ENCODE measurements around the gene WDR55. TPM values are rescaled to one million over a fixed set of nuclear protein-coding genes. Genes with fewer than 3 reads are reported as not detected.

Gene WDR55, protein sequence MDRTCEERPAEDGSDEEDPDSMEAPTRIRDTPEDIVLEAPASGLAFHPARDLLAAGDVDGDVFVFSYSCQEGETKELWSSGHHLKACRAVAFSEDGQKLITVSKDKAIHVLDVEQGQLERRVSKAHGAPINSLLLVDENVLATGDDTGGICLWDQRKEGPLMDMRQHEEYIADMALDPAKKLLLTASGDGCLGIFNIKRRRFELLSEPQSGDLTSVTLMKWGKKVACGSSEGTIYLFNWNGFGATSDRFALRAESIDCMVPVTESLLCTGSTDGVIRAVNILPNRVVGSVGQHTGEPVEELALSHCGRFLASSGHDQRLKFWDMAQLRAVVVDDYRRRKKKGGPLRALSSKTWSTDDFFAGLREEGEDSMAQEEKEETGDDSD
- total RNA-seq (2022; extraction: Qiagen RNA extraction), result 27.2 to 34.7 TPM (median 29.0 TPM) in 5 replicates

GRCh38 chr5:140664359-140665119, at the start of gene WDR55:
WDR55 (plus strand) TSS chr5:140664904; CDS start chr5:140664913, 9 bp downstream.

DNA sequence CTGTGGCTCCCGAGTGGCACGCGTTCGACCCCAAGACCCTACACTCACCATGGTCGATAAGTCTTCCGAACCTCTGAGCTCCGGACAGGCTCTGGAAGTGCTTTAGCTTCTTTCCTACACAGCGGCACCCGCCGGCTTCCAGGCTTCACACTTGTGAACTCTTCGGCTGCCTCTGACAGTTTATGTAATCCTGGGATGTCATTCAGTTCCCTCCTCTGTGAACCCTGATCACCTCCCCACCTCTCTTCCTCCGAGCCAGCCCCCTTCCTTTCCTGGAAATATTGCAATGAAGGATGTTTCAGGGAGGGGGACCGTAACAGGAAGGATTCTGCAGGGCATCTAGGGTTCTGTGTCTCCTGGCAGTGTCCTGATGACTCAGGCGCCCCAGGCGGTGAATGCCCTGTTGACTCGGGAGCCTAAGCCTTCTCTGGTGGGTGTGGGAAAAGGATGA, 31.7 kb upstream of the WDR55 start, which contains the start of gene CD14:
CD14 (minus strand) TSS at position 155 of the 451 bp plus-strand sequence; CDS start at position 51, 104 bp downstream.

GRCh38 chr5:140639148-140639981, 25.3 kb upstream of the WDR55 start, which contains the start of gene TMCO6:
TMCO6 (plus strand) TSS chr5:140639451; CDS start chr5:140639528, 77 bp downstream.

DNA sequence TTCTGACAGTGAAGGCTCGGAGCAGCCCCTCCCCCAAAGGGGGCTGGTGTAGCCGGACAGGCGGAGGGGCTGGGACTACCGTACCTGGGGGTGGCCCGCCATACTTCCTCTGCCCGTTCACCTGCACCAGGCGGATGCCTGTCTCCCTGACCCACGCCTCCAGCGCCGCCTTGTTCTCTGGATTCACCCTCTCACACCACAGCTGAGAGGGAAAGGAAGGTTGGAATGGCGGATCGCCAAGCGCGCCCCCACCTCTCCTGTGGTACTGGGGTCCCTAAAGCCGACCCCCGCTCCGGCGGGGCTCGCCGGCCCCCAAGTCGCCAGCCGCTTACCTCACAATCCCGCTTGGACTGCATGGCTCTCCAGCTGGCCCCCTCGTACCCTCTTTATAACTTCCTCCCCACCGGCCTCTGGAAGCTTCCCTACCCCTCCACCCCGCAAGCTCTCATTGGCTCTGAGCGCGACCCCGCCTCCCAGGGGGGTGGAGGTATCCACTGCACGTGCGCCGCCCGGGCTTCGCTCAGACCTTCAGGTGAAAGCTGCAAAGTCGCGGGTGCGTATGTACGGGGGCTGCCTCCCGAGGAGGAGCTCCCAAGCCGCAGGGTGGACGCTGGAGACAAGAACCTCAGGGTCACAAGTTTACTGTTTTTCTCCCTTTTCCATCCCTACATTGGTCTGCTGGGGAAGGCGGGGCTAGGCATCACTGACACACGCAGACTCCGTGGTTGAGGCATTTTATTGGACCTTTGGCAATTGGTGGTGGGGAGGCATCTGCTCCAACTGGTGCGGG, 8.7 kb downstream of the WDR55 start, which contains the start of gene DND1:
DND1 (minus strand) TSS at position 390 of the 790 bp plus-strand sequence; CDS start at position 356, 34 bp downstream.

GRCh38 chr5:140690941-140691924, 26.5 kb downstream of the WDR55 start, which contains the start of the genes HARS1 and HARS2:
HARS1 (minus strand) TSS chr5:140691370; CDS start chr5:140691304, 66 bp downstream.
HARS2 (plus strand) TSS chr5:140691455; CDS start chr5:140691649, 194 bp downstream.

GRCh38 chr5:140700177-140701144, 35.8 kb downstream of the WDR55 start, which contains the start of gene ZMAT2:
ZMAT2 (plus strand) TSS chr5:140700447; CDS start chr5:140700461, 14 bp downstream.

Other genes with a start within 250 kb of the WDR55 start
- gene EIF4EBP3, start 117.2 kb upstream of the WDR55 start, total RNA-seq (2022; extraction: Qiagen RNA extraction), result 0.39 to 3.0 TPM (median 1.8 TPM) in 5 replicates
- 32.5 to 53.2 TPM (median 46.8 TPM) in 5 replicates for gene SRA1, start 107.4 kb upstream of the WDR55 start, total RNA-seq (2022; extraction: Qiagen RNA extraction)
- 5.3 to 7.1 TPM (median 6.4 TPM) in 5 replicates for gene APBB3, start 100.3 kb upstream of the WDR55 start, total RNA-seq (2022; extraction: Qiagen RNA extraction)
- 73.1 to 91.2 TPM (median 80.5 TPM) in 5 replicates for gene SLC35A4, start 100.1 kb upstream of the WDR55 start, total RNA-seq (2022; extraction: Qiagen RNA extraction)
- 3.3 to 4.5 TPM (median 4.1 TPM) in 5 replicates for gene CD14, start 31.7 kb upstream of the WDR55 start, total RNA-seq (2022; extraction: Qiagen RNA extraction)
- 9.2 to 12.7 TPM (median 12.2 TPM) in 5 replicates for gene TMCO6, start 25.5 kb upstream of the WDR55 start, total RNA-seq (2022; extraction: Qiagen RNA extraction)
- 84.6 to 130 TPM (median 123 TPM) in 5 replicates for gene NDUFA2, start 17.3 kb upstream of the WDR55 start, total RNA-seq (2022; extraction: Qiagen RNA extraction)
- 84.3 to 119 TPM (median 87.4 TPM) in 5 replicates for gene IK, start 17.1 kb upstream of the WDR55 start, total RNA-seq (2022; extraction: Qiagen RNA extraction)
- gene DND1, start 8.7 kb downstream of the WDR55 start, total RNA-seq (2022; extraction: Qiagen RNA extraction), result 0.47 to 0.94 TPM (median 0.70 TPM) in 5 replicates
- gene HARS1, start 26.5 kb downstream of the WDR55 start, total RNA-seq (2022; extraction: Qiagen RNA extraction), result 73.7 to 90.7 TPM (median 77.1 TPM) in 5 replicates
- 34.4 to 44.5 TPM (median 36.9 TPM) in 5 replicates for gene HARS2, start 26.6 kb downstream of the WDR55 start, total RNA-seq (2022; extraction: Qiagen RNA extraction)
- 79.9 to 111 TPM (median 84.2 TPM) in 5 replicates for gene ZMAT2, start 35.5 kb downstream of the WDR55 start, total RNA-seq (2022; extraction: Qiagen RNA extraction)
- 0.14 to 0.29 TPM (median 0.23 TPM) in 5 replicates for gene PCDHA1, start 121.2 kb downstream of the WDR55 start, total RNA-seq (2022; extraction: Qiagen RNA extraction)
- gene PCDHA2, start 129.9 kb downstream of the WDR55 start, total RNA-seq (2022; extraction: Qiagen RNA extraction), result 0.06 to 0.08 TPM (median 0.06 TPM) in 3 of 5 replicates, not detected in the others
- 0.66 to 1.0 TPM (median 0.82 TPM) in 5 replicates for gene PCDHA3, start 136.2 kb downstream of the WDR55 start, total RNA-seq (2022; extraction: Qiagen RNA extraction)
- gene PCDHA4, start 142.2 kb downstream of the WDR55 start, total RNA-seq (2022; extraction: Qiagen RNA extraction), result 1.1 to 1.9 TPM (median 1.9 TPM) in 5 replicates
- 0.70 to 1.1 TPM (median 0.76 TPM) in 5 replicates for gene PCDHA5, start 156.7 kb downstream of the WDR55 start, total RNA-seq (2022; extraction: Qiagen RNA extraction)
- gene PCDHA6, start 163.1 kb downstream of the WDR55 start, total RNA-seq (2022; extraction: Qiagen RNA extraction), result 0.05 to 0.08 TPM (median 0.08 TPM) in 3 of 5 replicates, not detected in the others
- gene PCDHA7, start 169.4 kb downstream of the WDR55 start, total RNA-seq (2022; extraction: Qiagen RNA extraction), result 0.05 to 0.16 TPM (median 0.09 TPM) in 5 replicates
- gene PCDHA8, start 176.3 kb downstream of the WDR55 start, total RNA-seq (2022; extraction: Qiagen RNA extraction), result 0.05 to 0.09 TPM (median 0.06 TPM) in 4 of 5 replicates, not detected in the other
- not detected in 5 replicates for gene PCDHA9, start 183.5 kb downstream of the WDR55 start, total RNA-seq (2022; extraction: Qiagen RNA extraction)
- 0.01 to 0.03 TPM (median 0.02 TPM) in 3 of 5 replicates, not detected in the others for gene PCDHA10, start 191.0 kb downstream of the WDR55 start, total RNA-seq (2022; extraction: Qiagen RNA extraction)
- 0.07 to 0.30 TPM (median 0.17 TPM) in 5 replicates for gene PCDHA11, start 204.1 kb downstream of the WDR55 start, total RNA-seq (2022; extraction: Qiagen RNA extraction)
- 2.7 to 3.6 TPM (median 2.8 TPM) in 5 replicates for gene PCDHA12, start 210.4 kb downstream of the WDR55 start, total RNA-seq (2022; extraction: Qiagen RNA extraction)
- 0.06 to 0.10 TPM (median 0.08 TPM) in 3 of 5 replicates, not detected in the others for gene PCDHA13, start 217.2 kb downstream of the WDR55 start, total RNA-seq (2022; extraction: Qiagen RNA extraction)

Data from A549 treated with Hydrocortisone at 1 μM for 4 hours (cell line).